GM12872 (cell line): ENCODE measurements around the gene STIP1.

Source experiments
- TF ChIP-seq, protein P1 (sequence below): IDR thresholded peaks from 3 replicates; pipeline ENCODE4 v1.5.1; 2011; ENCODE audit warnings: low read depth, mild to moderate bottlenecking, low read length, moderate library complexity; ENCODE audit not compliant: insufficient read depth

Gene STIP1

DNA sequence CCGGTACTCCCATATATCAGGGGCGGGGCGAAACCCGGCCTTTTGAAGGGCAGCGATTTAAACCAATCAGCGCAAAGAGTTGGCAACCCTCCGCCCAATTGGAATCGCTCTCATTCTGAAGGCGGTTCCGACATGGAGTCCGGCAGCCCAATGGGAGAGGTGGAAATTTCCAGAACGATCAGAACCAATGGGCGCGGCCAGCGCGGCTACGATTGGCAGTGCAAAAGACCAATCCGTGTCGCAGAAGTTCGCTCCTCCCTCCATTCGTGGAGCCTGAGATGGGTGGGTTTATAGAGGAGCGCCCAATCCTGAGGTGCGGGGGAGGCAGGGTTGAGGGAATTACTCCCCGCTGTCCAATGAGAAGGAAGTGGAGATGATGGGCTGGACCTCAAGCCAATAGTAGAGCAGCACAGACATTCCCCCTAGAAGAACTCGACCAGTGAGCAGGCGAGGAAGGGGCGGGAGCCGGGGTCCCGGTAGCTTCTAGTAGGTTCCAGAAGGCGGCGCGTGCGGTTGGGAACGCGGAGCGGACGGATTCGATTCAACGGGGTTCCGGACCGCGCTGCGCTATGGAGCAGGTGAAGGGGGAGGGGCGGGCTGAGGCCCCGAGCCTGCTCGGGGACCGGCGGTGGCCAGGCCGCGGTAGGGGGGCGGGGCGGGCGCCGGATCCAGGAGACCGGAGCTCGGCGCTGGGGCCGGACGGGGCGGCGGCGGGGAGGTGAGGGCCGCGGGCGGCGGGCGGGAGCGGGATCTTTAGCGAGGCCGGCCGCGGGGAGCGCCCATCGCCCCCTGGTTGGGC is at the start of gene STIP1:
Gene STIP1 (plus strand): TSS at position 479 of the 799 bp plus-strand sequence. CDS start 91 bp downstream, at position 570.
- TF ChIP-seq, protein P1, sequence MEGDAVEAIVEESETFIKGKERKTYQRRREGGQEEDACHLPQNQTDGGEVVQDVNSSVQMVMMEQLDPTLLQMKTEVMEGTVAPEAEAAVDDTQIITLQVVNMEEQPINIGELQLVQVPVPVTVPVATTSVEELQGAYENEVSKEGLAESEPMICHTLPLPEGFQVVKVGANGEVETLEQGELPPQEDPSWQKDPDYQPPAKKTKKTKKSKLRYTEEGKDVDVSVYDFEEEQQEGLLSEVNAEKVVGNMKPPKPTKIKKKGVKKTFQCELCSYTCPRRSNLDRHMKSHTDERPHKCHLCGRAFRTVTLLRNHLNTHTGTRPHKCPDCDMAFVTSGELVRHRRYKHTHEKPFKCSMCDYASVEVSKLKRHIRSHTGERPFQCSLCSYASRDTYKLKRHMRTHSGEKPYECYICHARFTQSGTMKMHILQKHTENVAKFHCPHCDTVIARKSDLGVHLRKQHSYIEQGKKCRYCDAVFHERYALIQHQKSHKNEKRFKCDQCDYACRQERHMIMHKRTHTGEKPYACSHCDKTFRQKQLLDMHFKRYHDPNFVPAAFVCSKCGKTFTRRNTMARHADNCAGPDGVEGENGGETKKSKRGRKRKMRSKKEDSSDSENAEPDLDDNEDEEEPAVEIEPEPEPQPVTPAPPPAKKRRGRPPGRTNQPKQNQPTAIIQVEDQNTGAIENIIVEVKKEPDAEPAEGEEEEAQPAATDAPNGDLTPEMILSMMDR: peak; percentile 38; the same call in 2 of the 3 replicates

DNA sequence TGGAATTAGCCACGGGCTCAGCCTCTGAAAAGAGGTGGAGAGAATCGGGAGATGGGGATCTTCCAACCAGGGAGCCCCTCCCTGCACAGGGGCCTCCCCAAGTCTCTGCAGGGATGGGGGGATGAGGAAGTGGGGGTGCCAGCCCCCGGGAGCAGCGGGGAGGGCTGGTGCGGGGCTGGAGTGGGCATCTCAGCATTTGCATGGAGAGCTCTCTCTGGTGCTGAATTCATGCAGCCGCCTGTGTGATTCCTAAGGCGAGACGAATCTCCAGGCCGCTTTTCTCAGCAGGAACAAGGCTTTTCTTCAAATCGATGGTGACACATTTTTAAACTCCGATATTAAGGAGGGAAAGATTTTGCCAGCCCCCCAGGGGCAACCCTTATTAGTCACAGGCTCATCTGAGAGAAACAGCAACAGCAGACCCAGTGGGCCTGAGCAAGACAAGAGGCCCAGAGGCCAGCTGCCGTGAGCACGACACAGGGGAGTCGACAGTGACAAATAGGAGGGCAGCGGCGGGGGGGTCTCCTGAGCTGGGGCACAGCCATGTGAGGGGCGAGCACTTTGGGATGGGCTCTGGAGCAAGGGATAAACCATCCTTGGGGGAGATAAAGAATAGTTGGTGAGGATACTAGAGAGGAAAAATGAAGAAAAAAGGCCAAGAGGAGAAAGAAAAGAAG is 49.1 kb upstream of the STIP1 start:
- TF ChIP-seq, protein P1: no peak

DNA sequence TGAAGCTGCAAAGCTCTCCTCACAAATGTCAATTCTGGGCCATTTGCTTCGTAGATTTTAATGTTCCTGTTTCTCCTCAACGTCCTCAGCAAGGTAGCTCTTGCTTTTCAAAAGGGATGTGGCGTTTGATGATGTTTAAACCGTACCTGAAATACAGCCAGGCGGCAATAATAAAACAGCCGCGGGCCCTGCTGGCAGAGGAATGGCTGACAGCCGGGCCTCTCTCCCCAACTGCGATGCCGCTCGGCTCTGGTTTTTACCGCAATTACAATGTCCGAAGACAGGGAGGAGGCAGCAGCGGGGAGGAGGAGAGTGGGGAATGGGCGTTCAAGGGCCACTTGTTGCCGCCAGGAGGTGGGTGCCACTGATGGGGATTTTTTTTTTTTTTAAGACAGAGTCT is 47.6 kb upstream of the STIP1 start:
- TF ChIP-seq, protein P1: no peak

DNA sequence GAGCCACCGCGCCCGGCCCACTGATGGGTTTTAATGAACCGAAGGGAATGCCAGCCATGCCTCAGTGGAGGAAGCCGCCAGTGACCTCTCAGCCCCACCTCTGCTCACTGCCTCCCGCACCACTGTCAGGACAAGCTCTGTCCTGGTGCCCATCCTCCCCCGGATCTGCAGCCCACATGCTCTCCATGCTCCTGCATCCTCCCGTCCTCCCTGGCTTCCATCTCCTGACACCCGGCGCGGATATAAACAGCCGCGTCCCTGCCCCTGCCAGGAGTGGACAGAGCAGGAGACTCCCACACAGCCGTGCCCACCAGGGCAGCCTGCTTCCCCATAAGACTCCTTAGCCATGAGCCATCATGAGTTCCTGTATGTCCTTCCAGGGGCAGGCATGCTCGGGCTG is 46.9 kb upstream of the STIP1 start:
- TF ChIP-seq, protein P1: no peak

DNA sequence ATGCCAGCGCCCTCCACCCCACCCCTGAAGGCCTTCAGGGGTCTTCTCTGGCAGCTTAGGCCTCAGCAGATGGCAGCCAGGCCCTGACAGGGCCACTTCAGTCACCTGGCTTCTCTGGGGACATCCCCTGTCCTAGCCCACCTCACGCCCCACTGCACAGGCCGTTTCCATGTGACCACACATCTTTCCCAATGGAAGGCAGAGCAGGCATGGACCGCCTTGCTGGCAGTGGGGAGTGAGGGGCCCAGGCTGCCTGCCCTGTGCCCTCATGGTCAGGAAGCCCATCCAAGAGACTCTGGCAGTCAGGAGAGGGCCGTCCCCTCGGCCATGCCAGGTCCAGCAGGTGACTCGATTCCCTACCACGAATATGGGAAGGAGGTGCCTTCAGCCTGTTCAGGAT is 45.9 kb upstream of the STIP1 start:
- TF ChIP-seq, protein P1: no peak

DNA sequence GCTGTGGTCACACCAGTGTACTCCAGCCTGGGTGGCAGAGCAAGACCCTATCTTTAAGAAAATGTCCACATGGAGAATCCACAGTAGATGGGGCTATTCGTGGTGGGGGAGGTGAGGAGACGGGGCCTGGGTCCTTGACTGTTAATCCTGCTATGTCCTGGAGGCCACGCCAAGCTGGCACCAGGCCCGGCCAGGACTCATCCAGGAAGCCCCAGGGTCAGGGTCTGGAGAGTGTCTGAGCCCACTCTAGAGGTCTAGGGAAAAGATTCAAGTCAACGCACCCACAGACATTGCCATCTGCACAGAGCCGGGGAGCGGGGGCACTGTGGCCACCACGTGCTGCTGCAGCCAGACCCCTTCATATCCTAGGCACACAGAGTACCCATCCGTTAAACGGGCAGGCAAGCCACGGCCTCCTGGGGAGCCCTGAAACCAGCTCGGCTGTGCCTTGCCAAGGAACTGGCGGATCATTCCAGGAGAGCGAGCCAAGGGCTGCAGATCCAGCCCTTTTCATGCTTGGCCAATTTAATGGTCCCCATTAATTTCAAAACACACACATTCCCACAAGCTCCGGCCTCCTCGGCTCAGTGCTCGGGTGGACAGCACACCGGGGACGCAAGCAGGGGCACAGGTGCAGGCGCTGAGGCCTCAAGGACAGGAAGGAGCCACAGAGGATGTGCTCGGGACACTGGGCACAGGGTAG is 44.7 kb upstream of the STIP1 start:
- TF ChIP-seq, protein P1: no peak

DNA sequence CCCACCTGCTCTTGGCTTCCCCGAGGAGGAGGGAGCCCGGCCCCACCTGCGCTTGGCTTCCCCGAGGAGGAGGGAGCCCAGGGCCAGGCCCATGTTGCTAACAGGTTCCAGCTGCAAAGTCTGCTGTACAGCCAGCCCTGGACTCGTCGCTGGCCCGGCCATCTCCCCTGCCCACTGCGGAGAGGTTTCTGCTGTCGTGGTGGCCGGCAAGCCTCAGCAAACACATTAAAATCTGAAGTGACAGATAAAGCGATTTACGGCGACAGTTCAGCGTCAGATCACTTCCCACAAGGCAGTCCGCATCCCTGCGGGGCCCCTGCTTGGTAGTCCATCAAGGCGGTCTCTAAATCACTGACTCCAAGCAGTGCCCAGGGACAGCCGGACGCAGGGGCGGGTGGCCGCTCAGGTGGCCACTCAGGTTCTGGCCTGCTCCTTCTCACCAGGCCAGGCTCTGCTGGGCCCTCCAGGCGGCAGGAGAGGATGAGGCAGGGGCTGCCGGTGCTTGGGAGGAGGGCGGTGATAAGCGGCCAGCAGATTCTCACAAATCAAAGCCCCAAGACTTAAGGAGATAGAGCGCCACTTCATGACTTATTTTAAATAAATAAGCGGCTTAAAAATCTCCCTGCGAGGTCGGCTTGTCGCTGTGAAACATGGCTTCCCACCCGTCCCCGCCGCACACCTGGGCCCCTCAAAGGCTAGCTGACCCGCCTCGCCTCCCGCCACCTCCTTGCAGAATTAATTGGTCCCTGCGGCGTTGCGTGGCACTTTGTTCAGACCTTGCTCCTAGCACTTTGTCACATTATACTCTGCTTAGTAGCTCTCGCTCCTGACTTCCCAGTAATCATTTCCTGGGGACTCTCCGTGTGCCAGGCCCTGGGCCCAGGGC is 41.1 kb upstream of the STIP1 start:
- TF ChIP-seq, protein P1: no peak
